ENCODE measurements around the gene PTPRG. TPM values are rescaled to one million over a fixed set of nuclear protein-coding genes. Genes with fewer than 3 reads are reported as not detected.

PTPRG gene
- total and polyA plus RNA-seq, 2 experiments from 2014 or later, result 11.5 to 39.6 TPM

DNA sequence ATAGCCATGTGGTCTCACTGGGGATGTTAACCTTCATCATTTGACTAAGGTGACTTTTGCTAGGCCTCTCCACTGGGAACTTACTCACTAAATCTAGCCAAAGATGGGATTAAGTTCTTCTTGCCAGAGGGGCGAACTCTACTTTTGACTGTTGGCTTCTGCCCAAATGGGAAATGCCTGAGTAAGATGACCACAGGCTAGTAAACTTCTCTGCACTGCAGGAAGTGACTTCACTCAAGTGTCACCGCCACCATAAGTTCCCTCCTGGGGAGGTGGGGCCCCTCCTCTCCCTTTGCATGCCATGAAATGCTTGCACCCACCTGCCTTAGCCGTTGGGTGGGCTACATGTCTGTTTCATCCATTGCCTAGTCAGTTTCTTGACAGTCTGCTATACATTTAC is 423.6 kb downstream of the PTPRG start:
- WGBS, 2 experiments (ENCODE audit: low coverage in 1 of 2, low lambda C conversion rate in 2 of 2, missing lambda C conversion rate in 2 of 2), result 46 to 49% methylated on average over 3 of the region's 3 CpGs
- Histone ChIP-seq H3K27me3 (replicated peaks; ENCODE audit: insufficient read depth) (no peaks in the 10 kb centered on the region), H3K4me2 (ENCODE audit: unreplicated experiment) (no peak overlapping the region), H3K36me3 (ENCODE audit: low read depth) (no peaks in the 10 kb centered on the region), H3K27ac (no peak overlapping the region), H3K4me3 (no peak overlapping the region), H3F3A (ENCODE audit: insufficient read depth) (peaks cover 12% of the 10 kb centered on the region; the same call in 1 of the 2 replicates), H2AFZ (no peak overlapping the region), H3K9me2 (ENCODE audit: insufficient read depth) (no peaks in the 10 kb centered on the region), H3K4me1 (ENCODE audit: insufficient read depth) (peaks cover 14% of the 10 kb centered on the region), H3K79me2 (ENCODE audit: insufficient read depth) (no peaks in the 10 kb centered on the region; the same call in 1 of the 2 replicates), H3K9me3 (ENCODE audit: low read depth) (no peaks in the 10 kb centered on the region), H3K9ac (no peak overlapping the region), H4K20me1 (ENCODE audit: insufficient read depth) (peaks cover 5% of the 10 kb centered on the region; the same call in 1 of the 2 replicates)
- in situ Hi-C loops (cut with MboI), result no loop called here
- TF ChIP-seq EZH2phosphoT487 (IDR thresholded peaks at IDR 0.05; ENCODE audit: insufficient read depth, low read depth) (no peak), EZH2 (IDR thresholded peaks at IDR 0.05; ENCODE audit: insufficient read depth, poor library complexity, severe bottlenecking) (no peak)
- DNase-seq, result peak; percentile 65

DNA sequence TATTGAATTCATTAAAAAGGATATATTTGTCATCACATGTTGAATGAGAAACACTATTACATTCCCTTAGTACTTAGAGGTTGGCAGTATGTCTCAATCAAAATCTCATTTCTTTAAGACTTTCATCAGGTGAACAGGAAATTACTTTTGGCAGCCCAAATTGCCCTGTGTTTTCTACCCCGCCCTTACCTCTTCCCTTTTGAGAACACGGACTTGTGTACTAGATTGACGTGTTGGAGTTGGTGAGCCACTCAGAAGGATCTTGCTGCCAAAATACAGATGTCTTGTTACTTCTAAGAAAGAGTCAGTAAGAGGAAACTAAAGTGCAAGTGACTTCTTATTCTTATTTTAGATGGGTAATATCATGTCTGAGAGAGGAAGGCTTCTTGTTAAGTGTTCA is 425.1 kb downstream of the PTPRG start:
- Histone ChIP-seq H3K79me2 (ENCODE audit: insufficient read depth) (no peaks in the 10 kb centered on the region; the same call in 1 of the 2 replicates), H3K9me3 (ENCODE audit: low read depth) (no peaks in the 10 kb centered on the region), H3K4me1 (ENCODE audit: insufficient read depth) (peaks cover 13% of the 10 kb centered on the region), H3K27ac (no peak overlapping the region), H3K4me2 (ENCODE audit: unreplicated experiment) (no peak overlapping the region), H2AFZ (no peak overlapping the region), H3K27me3 (replicated peaks; ENCODE audit: insufficient read depth) (no peaks in the 10 kb centered on the region), H3F3A (ENCODE audit: insufficient read depth) (0 out of 2 replicates have a peak, but pooled peaks cover 9% of the 10 kb centered on the region), H3K4me3 (no peak overlapping the region), H3K9me2 (ENCODE audit: insufficient read depth) (no peaks in the 10 kb centered on the region), H3K36me3 (ENCODE audit: low read depth) (no peaks in the 10 kb centered on the region), H3K9ac (no peak overlapping the region), H4K20me1 (ENCODE audit: insufficient read depth) (peaks cover 5% of the 10 kb centered on the region; the same call in 1 of the 2 replicates)
- TF ChIP-seq EZH2 (IDR thresholded peaks at IDR 0.05; ENCODE audit: insufficient read depth, poor library complexity, severe bottlenecking), result no peak
- TF ChIP-seq EZH2phosphoT487 (IDR thresholded peaks at IDR 0.05; ENCODE audit: insufficient read depth, low read depth), result no peak
- in situ Hi-C loops (cut with MboI), result no loop called here
- DNase-seq, result no peak
- 99 to 100% methylated on average over 3 of the region's 3 CpGs for WGBS, 2 experiments (ENCODE audit: low coverage in 1 of 2, low lambda C conversion rate in 2 of 2, missing lambda C conversion rate in 2 of 2)

DNA sequence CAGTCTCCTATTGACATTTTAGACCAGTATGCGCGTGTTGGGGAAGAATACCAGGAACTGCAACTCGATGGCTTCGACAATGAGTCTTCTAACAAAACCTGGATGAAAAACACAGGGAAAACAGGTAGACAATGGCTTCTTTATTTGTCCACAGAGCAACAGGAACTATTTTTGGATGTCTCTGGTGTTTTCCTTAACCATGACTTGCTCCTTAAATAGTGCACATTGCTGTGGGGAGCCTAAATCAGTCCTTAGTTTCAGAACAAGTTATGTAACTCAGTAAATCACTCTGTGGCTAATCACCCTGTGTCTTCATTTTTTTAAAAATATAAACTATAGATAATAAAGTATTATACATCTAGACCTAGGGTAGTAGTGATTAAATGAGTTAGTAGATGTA is 428.3 kb downstream of the PTPRG start:
- Histone ChIP-seq H3K36me3 (ENCODE audit: low read depth) (no peaks in the 10 kb centered on the region), H4K20me1 (ENCODE audit: insufficient read depth) (no peaks in the 10 kb centered on the region; the same call in 1 of the 2 replicates), H3K9me2 (ENCODE audit: insufficient read depth) (no peaks in the 10 kb centered on the region), H3K4me3 (no peak overlapping the region), H3F3A (ENCODE audit: insufficient read depth) (0 out of 2 replicates have a peak, but pooled peaks cover 6% of the 10 kb centered on the region), H3K4me1 (ENCODE audit: insufficient read depth) (peaks cover 4% of the 10 kb centered on the region), H3K27me3 (replicated peaks; ENCODE audit: insufficient read depth) (no peaks in the 10 kb centered on the region), H3K4me2 (ENCODE audit: unreplicated experiment) (no peak overlapping the region), H3K9me3 (ENCODE audit: low read depth) (no peaks in the 10 kb centered on the region), H3K79me2 (ENCODE audit: insufficient read depth) (no peaks in the 10 kb centered on the region; the same call in 1 of the 2 replicates), H3K9ac (no peak overlapping the region), H3K27ac (no peak overlapping the region), H2AFZ (no peak overlapping the region)
- no peak for DNase-seq
- no peak for TF ChIP-seq EZH2 (IDR thresholded peaks at IDR 0.05; ENCODE audit: insufficient read depth, poor library complexity, severe bottlenecking)
- TF ChIP-seq EZH2phosphoT487 (IDR thresholded peaks at IDR 0.05; ENCODE audit: insufficient read depth, low read depth), result no peak
- WGBS, 2 experiments (ENCODE audit: low coverage in 1 of 2, low lambda C conversion rate in 2 of 2, missing lambda C conversion rate in 2 of 2), result 95 to 96% methylated on average over 4 of the region's 4 CpGs
- in situ Hi-C loops (cut with MboI), result no loop called here

DNA sequence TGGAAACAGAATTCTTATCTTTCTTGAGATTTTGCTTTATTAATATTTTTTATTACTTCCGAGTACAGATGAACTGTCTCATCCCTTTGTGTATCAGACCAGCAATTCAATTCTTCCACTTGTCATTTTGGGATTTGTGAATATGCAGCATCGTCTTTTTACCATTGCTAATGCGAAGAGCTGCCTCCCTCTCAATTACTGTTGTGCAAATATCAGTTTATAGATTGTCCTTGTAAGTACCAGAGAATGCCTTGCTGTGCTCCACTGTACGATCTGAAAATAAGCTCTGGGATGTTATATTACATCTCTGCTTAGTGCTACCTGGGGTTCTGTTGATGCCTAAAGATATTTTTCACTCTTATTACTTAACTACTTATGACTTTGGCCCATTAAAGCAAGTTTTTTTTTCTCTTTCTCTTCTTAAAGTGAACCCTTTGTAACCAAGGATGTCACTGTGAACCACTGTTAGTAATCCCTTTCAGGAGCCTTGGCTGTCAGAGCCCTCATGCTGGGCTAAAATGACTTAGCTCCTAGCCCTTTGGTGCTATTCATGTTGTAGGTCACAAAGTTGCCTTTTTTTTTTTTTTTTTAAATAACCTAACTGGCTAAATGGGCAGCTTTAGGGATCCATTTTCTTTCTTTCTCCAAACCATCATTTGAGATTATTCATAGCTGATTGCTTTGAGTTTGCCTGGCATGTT is 429.1 kb downstream of the PTPRG start:
- Histone ChIP-seq H3K4me1 (ENCODE audit: insufficient read depth) (no peaks in the 10 kb centered on the region), H3K27me3 (replicated peaks; ENCODE audit: insufficient read depth) (no peaks in the 10 kb centered on the region), H3K27ac (no peak overlapping the region), H3K79me2 (ENCODE audit: insufficient read depth) (no peaks in the 10 kb centered on the region; the same call in 1 of the 2 replicates), H3F3A (ENCODE audit: insufficient read depth) (no peaks in the 10 kb centered on the region), H3K9ac (no peak overlapping the region), H2AFZ (no peak overlapping the region), H3K4me3 (no peak overlapping the region), H3K9me2 (ENCODE audit: insufficient read depth) (no peaks in the 10 kb centered on the region), H4K20me1 (ENCODE audit: insufficient read depth) (no peaks in the 10 kb centered on the region; the same call in 1 of the 2 replicates), H3K4me2 (ENCODE audit: unreplicated experiment) (no peak overlapping the region), H3K9me3 (ENCODE audit: low read depth) (no peaks in the 10 kb centered on the region), H3K36me3 (ENCODE audit: low read depth) (no peaks in the 10 kb centered on the region)
- TF ChIP-seq EZH2 (IDR thresholded peaks at IDR 0.05; ENCODE audit: insufficient read depth, poor library complexity, severe bottlenecking), result no peak
- no peak for TF ChIP-seq EZH2phosphoT487 (IDR thresholded peaks at IDR 0.05; ENCODE audit: insufficient read depth, low read depth)
- 94 to 96% methylated on average over 4 of the region's 4 CpGs for WGBS, 2 experiments (ENCODE audit: low coverage in 1 of 2, low lambda C conversion rate in 2 of 2, missing lambda C conversion rate in 2 of 2)
- DNase-seq, result no peak
- in situ Hi-C loops (cut with MboI), result no loop called here

All from GM23248 (cell line).